GM23338 (cell line): ENCODE measurements around the gene C22orf23. TPM values are rescaled to one million over a fixed set of nuclear protein-coding genes. Genes with fewer than 3 reads are reported as not detected.

Experiments
- ATAC-seq: fragments of 200-7000 bp; cut with Tn5 transposase; 3 replicates; pipeline ENCODE4 v1.9.1; 2020
- DNase-seq: peaks from one replicate; pipeline ENCODE4 v3.0.0-alpha.2; 2015; ENCODE audit warnings: low spot score
- H2AFZ ChIP-seq: fragments of 200-600 bp; sonication (generic); 2 replicates; pipeline ENCODE4 v1.8.0; 2016; ENCODE audit warnings: antibody characterized with exemption, mild to moderate bottlenecking, moderate library complexity
- H3F3A ChIP-seq: fragments of 200-600 bp; sonication (generic); replicated peaks from 2 replicates; pipeline ENCODE4 v1.8.0; 2017; ENCODE audit warnings: antibody characterized with exemption, mixed run types, low read depth
- H3K27ac ChIP-seq: fragments of 200-600 bp; sonication (generic); 2 replicates; pipeline ENCODE4 v1.6.1; 2016; ENCODE audit warnings: low read depth
- H3K27me3 ChIP-seq: fragments of 200-600 bp; sonication (generic); 2 replicates; pipeline ENCODE4 v1.8.0; 2016; ENCODE audit warnings: mild to moderate bottlenecking, mixed run types, moderate library complexity; ENCODE audit not compliant: insufficient read depth
- H3K36me3 ChIP-seq: fragments of 200-600 bp; sonication (generic); 2 replicates; pipeline ENCODE4 v1.8.0; 2016; ENCODE audit warnings: mild to moderate bottlenecking; ENCODE audit not compliant: insufficient read depth
- H3K4me1 ChIP-seq: fragments of 200-600 bp; sonication (generic); 2 replicates; pipeline ENCODE4 v1.8.0; 2016; ENCODE audit warnings: mild to moderate bottlenecking, moderate library complexity; ENCODE audit not compliant: insufficient read depth
- H3K4me2 ChIP-seq: fragments of 200-600 bp; sonication (generic); 2 replicates; pipeline ENCODE4 v1.7.1; 2017; ENCODE audit warnings: mixed run types
- H3K4me3 ChIP-seq: fragments of 200-600 bp; sonication (generic); 2 replicates; pipeline ENCODE4 v1.6.1; 2016; ENCODE audit warnings: mixed run types
- H3K79me2 ChIP-seq: fragments of 200-600 bp; sonication (generic); replicated peaks from 2 replicates; pipeline ENCODE4 v1.8.0; 2017; ENCODE audit warnings: mild to moderate bottlenecking; ENCODE audit not compliant: insufficient read depth
- H3K9me2 ChIP-seq: fragments of 200-600 bp; sonication (generic); 2 replicates; pipeline ENCODE4 v1.8.0; 2017; ENCODE audit not compliant: insufficient read depth
- H4K20me1 ChIP-seq: fragments of 200-600 bp; sonication (generic); replicated peaks from 2 replicates; pipeline ENCODE4 v1.8.0; 2017; ENCODE audit warnings: mild to moderate bottlenecking; ENCODE audit not compliant: insufficient read depth
- H3K27ac Mint-ChIP-seq: 2 replicates; pipeline ENCODE4 v1.8.0; 2020; ENCODE audit warnings: inconsistent platforms, mild to moderate bottlenecking, moderate library complexity, mixed read lengths
- H3K27me3 Mint-ChIP-seq: 3 replicates; pipeline ENCODE4 v1.8.0; 2022; ENCODE audit warnings: low read depth, mild to moderate bottlenecking, moderate library complexity, mixed read lengths, inconsistent platforms; ENCODE audit not compliant: insufficient read depth, poor library complexity
- H3K36me3 Mint-ChIP-seq: 3 replicates; pipeline ENCODE4 v1.8.0; 2021; ENCODE audit warnings: low read depth, mild to moderate bottlenecking, inconsistent platforms, moderate library complexity, mixed read lengths
- H3K4me1 Mint-ChIP-seq: 3 replicates; pipeline ENCODE4 v1.8.0; 2020; ENCODE audit warnings: mild to moderate bottlenecking, inconsistent platforms, mixed read lengths
- H3K4me3 Mint-ChIP-seq: 3 replicates; pipeline ENCODE4 v1.8.0; 2021; ENCODE audit warnings: moderate library complexity, mild to moderate bottlenecking, inconsistent platforms, mixed read lengths
- H3K9me3 Mint-ChIP-seq: 3 replicates; pipeline ENCODE4 v1.8.0; 2020; ENCODE audit warnings: moderate library complexity, mild to moderate bottlenecking, inconsistent platforms, mixed read lengths
- EZH2phosphoT487 ChIP-seq: fragments of 200-600 bp; sonication (generic); IDR thresholded peaks from one replicate; pipeline ENCODE4 v1.8.1; 2018; ENCODE audit warnings: antibody characterized with exemption; ENCODE audit not compliant: unreplicated experiment
- JUNB ChIP-seq: IDR thresholded peaks from one replicate; pipeline ENCODE4 v1.6.1; 2016; ENCODE audit warnings: antibody characterized with exemption; ENCODE audit not compliant: unreplicated experiment
- REST ChIP-seq: IDR thresholded peaks from one replicate; pipeline ENCODE4 v1.6.1; 2018; ENCODE audit warnings: antibody characterized with exemption; ENCODE audit not compliant: unreplicated experiment
- ZNF114 ChIP-seq: fragments of 250-450 bp; sonication (Bioruptor Pico); IDR thresholded peaks from 2 replicates; pipeline ENCODE4 v1.5.0; 2020; ENCODE audit warnings: mild to moderate bottlenecking, moderate library complexity
- ZNF462 ChIP-seq: fragments of 250-450 bp; sonication (Bioruptor Pico); IDR thresholded peaks from 2 replicates; pipeline ENCODE4 v1.5.0; 2020; ENCODE audit warnings: mild to moderate bottlenecking, moderate library complexity
- polyA plus RNA-seq: library from polyadenylated mRNA; unstranded; fragments of >200 nt; fragmentation: Nextera tagmentation; extraction: Ambion mirVana; gene quantifications from 2 replicates; pipeline ENCODE4 v1.2.1, GENCODE V29; 2016
- total RNA-seq: library from RNA; depleted of rRNA; stranded (reverse); fragments of >200 nt; shearing (Covaris generic); gene quantifications from 2 replicates; pipeline ENCODE4 v1.2.3, GENCODE V29; 2014

Gene C22orf23
- total and polyA plus RNA-seq, 2 experiments from 2014 or later: 0.38 TPM; not detected in 1

- TF ChIP-seq ZNF462 (CRISPR knock-in tag): no peak
- TF ChIP-seq ZNF114 (CRISPR knock-in tag): no peak
- TF ChIP-seq REST: no peak
- no peak for TF ChIP-seq EZH2phosphoT487
- no peak for TF ChIP-seq JUNB
Observed at GRCh38 chr22:37959231-37959825, 5.9 kb upstream of the C22orf23 start (continued).

- Histone ChIP-seq H3K27me3 (peaks cover 8% of the 10 kb centered on the region), H4K20me1 (peaks cover 9% of the 10 kb centered on the region; the same call in 1 of the 2 replicates), H3K27ac (no peak overlapping the region), H3K4me3 (no peak overlapping the region), H3K4me2 (no peak overlapping the region), H2AFZ (no peak overlapping the region), H3K9me2 (no peaks in the 10 kb centered on the region), H3K4me1 (peaks cover 10% of the 10 kb centered on the region), H3K36me3 (peaks cover 30% of the 10 kb centered on the region), H3F3A (no peaks in the 10 kb centered on the region), H3K79me2 (peaks cover 35% of the 10 kb centered on the region)
- peaks cover 19% of the 10 kb centered on the region for H3K27me3 Mint-ChIP-seq
- DNase-seq (no peak), ATAC-seq (no peak)
- H3K36me3 Mint-ChIP-seq: peaks cover 55% of the 10 kb centered on the region
- no peak overlapping the region for H3K4me3 Mint-ChIP-seq
- no peaks in the 10 kb centered on the region for H3K9me3 Mint-ChIP-seq
- H3K27ac Mint-ChIP-seq: no peak overlapping the region
- peaks cover 7% of the 10 kb centered on the region; the same call in 2 of the 3 replicates for H3K4me1 Mint-ChIP-seq
- TF ChIP-seq ZNF462 (CRISPR knock-in tag): no peak
Observed at GRCh38 chr22:37957232-37957631, 3.8 kb upstream of the C22orf23 start.
